GM12891 (cell line): ENCODE data around the gene HSD17B12.

ENCODE experiments used
- POLR2A ChIP-seq: IDR thresholded peaks from 2 replicates; pipeline ENCODE4 v1.6.1; 2011; ENCODE audit warnings: low read depth, low read length, control low read depth
- POLR2AphosphoS5 ChIP-seq: IDR thresholded peaks from 2 replicates; pipeline ENCODE4 v1.6.1; 2011; ENCODE audit warnings: low read depth, low read length, control low read depth
- SPI1 ChIP-seq: IDR thresholded peaks from 2 replicates; pipeline ENCODE4 v1.6.1; 2011; ENCODE audit warnings: low read depth, low read length, control low read depth

GRCh38 chr11:43674560-43674959 is 6.0 kb upstream of the HSD17B12 start:
- TF ChIP-seq POLR2A: no peak
- no peak for TF ChIP-seq POLR2AphosphoS5
- TF ChIP-seq SPI1: no peak
